ENCODE results near the gene PBX3. TPM values are rescaled to one million over a fixed set of nuclear protein-coding genes. Genes with fewer than 3 reads are reported as not detected.

Gene PBX3
- total RNA-seq, 1 donor, result 27.6 TPM

- no peak overlapping the region for H3K4me3 ChIP-seq (ENCODE audit: low read depth, low read length)
- no peak for DNase-seq (ENCODE audit: low read depth)
- TF ChIP-seq CTCF (IDR thresholded peaks at IDR 0.05; ENCODE audit: insufficient read depth, low read depth, low read length), result no peak
Measured at GRCh38 chr9:125742657-125743056, 4.5 kb upstream of the PBX3 start.

GRCh38 chr9:125743682-125744428 lies 3.3 kb upstream of the PBX3 start:
- no peak for TF ChIP-seq CTCF (IDR thresholded peaks at IDR 0.05; ENCODE audit: insufficient read depth, low read depth, low read length)
- H3K4me3 ChIP-seq (ENCODE audit: low read depth, low read length), result no peak overlapping the region
- DNase-seq (ENCODE audit: low read depth), result no peak

- H3K4me3 ChIP-seq (ENCODE audit: low read depth, low read length), result no peak overlapping the region
- TF ChIP-seq CTCF (IDR thresholded peaks at IDR 0.05; ENCODE audit: insufficient read depth, low read depth, low read length), result no peak
- DNase-seq (ENCODE audit: low read depth), result peak; percentile 59
Measured at GRCh38 chr9:125744616-125745015, 2.6 kb upstream of the PBX3 start.

- no peak for TF ChIP-seq CTCF (IDR thresholded peaks at IDR 0.05; ENCODE audit: insufficient read depth, low read depth, low read length)
- no peak overlapping the region for H3K4me3 ChIP-seq (ENCODE audit: low read depth, low read length)
- DNase-seq (ENCODE audit: low read depth), result no peak
Measured at GRCh38 chr9:125745018-125745417, 2.2 kb upstream of the PBX3 start.

- peak overlapping the region; percentile 67 for H3K4me3 ChIP-seq (ENCODE audit: low read depth, low read length)
Measured at GRCh38 chr9:125745682-125746016, 1.5 kb upstream of the PBX3 start.

GRCh38 chr9:125746017-125746773 lies 978 bp upstream of the PBX3 start:
- DNase-seq (ENCODE audit: low read depth), result peak; percentile 93

More at GRCh38 chr9:125745682-125746016, 1.5 kb upstream of the PBX3 start:
- no peak for TF ChIP-seq CTCF (IDR thresholded peaks at IDR 0.05; ENCODE audit: insufficient read depth, low read depth, low read length)
- DNase-seq (ENCODE audit: low read depth), result no peak

More at GRCh38 chr9:125746017-125746773, 978 bp upstream of the PBX3 start:
- peak overlapping the region; percentile 67 for H3K4me3 ChIP-seq (ENCODE audit: low read depth, low read length)
- no peak for TF ChIP-seq CTCF (IDR thresholded peaks at IDR 0.05; ENCODE audit: insufficient read depth, low read depth, low read length)
